CD4-positive, alpha-beta T cell treated with Interleukin-15 for 4 hours (primary cell): ENCODE results near the gene ALG14.
"Not testable (repeated sequence)": the region's sequence is repeated elsewhere in the genome, so short reads cannot be mapped to it uniquely, and the experiment has no call there.

ENCODE experiments used
- DNase-seq: peaks from one replicate; pipeline ENCODE4 v3.0.0-alpha.2; 2020; ENCODE audit warnings: low spot score

The ALG14 gene

DNA sequence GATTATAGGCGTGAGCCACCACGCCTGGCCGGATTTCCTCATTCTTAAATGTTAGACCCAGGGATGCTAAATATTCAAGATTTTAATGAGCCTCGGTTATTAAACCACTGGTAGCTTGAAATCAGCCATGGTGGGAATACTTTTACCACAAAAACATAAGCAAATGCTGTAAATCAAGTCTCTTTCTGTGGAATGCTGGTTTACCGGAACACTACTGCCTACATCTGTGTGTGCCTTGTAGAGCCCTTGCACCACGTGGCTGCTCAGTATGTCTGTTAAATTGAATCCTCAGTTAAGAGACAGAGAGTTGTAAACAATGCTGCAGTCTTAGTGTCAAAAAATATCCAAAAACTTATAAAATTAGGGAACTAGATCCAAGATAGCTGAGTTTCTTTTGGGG is 119.0 kb downstream of the ALG14 start:
- no peak for DNase-seq

DNA sequence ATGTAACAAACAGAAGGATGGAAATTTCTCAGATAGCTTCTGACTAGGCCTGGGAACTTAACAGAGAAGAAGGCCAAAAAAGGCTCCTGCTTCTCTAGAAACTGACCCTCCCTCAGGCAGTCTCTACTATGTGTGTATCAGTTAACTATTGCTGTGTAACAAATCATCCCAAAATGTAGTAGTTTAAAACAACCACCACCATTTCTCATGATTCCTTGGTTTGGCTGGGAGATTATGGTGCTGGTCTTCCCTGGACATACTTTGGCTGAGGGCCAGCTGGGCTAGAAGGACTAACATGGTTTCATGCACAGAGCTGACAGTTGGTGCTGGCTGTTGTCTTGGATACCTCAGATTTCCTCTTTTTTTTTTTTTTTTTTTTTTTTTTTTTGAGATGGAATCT is 119.6 kb downstream of the ALG14 start:
- no peak for DNase-seq

GRCh38 chr1:94952539-94952938 is 120.2 kb downstream of the ALG14 start:
- no peak for DNase-seq

GRCh38 chr1:94951509-94952208 is 121.1 kb downstream of the ALG14 start:
- no peak for DNase-seq

DNA sequence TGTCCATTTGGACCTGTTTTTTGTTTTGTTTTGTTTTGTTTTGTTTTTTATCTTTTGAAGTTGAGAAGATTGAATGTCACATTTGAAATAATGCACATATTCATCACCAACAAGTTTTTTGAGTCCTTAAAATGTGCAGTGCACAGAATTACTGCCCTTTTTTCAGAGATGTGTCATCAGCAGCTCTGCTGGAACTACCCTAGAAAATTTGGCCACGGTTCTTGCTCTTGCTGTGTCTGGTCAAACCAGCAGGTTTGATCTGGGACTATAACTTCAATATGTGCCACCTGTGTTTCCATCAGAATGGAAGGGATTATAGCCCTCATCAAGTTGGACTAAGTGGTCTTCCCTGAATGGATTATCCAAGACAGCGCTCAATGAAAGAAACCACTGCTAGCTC is 121.7 kb downstream of the ALG14 start:
- no peak for DNase-seq

GRCh38 chr1:94949681-94950661 is 122.8 kb downstream of the ALG14 start:
- no peak for DNase-seq

GRCh38 chr1:94947437-94947836 is 125.3 kb downstream of the ALG14 start:
- no peak for DNase-seq

DNA sequence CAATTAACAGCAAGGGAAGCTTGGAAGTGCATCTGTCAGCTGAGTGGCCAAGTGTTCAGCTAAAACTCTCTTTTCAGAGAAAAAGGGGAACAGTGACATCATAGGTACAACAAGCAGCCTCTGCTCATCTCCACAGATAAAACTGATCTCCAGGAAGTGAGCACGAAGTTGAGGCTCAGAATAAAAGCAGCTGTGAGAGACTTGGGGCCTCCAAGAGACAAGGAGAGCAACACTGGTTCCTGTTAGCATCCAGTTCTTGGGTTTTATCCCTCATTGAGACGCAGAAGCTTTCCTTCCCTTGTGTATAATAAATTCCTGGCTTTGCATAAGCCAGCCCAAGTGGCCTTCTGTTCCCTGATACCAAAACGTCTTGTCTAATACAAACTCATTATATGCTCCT is 125.9 kb downstream of the ALG14 start:
- DNase-seq, result no peak

- no peak for DNase-seq
Observed at GRCh38 chr1:94942171-94943128, 130.3 kb downstream of the ALG14 start.

DNA sequence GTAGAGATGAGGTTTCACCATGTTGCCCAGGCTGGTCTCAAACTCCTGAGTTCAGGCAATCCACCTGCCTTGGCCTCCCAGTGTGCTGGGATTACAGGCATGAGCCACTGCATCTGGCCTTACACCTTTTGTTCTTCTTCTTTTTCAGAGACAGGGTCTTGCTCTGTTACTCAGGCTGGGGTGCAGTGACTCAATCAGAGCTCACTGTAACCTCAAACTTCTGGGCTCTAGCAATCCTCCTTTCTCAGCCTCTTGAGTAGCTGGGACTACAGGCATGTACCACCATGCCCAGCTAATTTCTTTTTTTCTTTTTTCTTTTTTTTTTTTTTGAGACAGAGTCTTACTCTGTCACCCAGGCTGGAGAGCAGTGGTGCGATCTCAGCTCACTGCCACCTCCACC is 131.3 kb downstream of the ALG14 start:
- DNase-seq, result not testable (repeated sequence)

- DNase-seq, result no peak
Observed at GRCh38 chr1:94940738-94941137, 132.0 kb downstream of the ALG14 start.

DNA sequence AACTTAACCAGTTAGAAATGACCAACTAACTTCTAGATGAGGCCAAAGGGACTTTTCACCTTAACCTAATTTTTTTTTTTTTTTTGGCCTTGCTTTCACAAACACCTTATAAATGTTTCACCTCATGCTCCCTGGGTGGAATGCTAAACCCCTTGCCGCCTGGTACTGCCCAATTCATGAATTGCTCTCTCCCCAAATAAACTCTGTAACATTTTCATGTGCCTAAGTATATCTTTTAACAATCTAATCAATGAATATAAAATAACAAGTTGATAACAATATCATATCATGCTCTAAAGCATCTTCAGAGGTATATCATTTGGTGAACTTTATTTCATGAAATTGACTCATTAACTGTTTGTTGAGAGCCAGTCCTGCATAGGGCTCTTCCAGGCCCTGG is 134.9 kb downstream of the ALG14 start:
- DNase-seq, result no peak

GRCh38 chr1:94936861-94937620 is 135.7 kb downstream of the ALG14 start:
- no peak for DNase-seq

GRCh38 chr1:94935476-94935875 is 137.3 kb downstream of the ALG14 start:
- DNase-seq, result no peak

DNA sequence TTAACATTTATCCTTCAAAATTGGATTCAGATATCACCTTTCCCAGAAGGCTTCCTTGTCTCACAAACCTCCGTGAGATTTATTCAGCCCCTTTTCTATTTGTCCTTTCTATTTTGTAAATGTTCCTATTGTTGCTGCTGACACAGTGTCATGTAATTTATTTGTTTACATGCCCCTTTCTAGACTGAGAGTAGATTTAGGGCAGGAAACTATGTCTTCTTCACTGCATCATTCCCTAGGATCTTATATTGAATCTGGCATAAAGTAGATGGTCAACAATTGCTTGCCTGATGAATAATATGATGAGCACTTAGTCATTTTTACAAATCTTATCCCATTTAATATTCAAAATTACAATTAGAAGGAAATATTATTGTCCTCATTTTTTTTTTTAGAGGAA is 137.7 kb downstream of the ALG14 start:
- no peak for DNase-seq

DNA sequence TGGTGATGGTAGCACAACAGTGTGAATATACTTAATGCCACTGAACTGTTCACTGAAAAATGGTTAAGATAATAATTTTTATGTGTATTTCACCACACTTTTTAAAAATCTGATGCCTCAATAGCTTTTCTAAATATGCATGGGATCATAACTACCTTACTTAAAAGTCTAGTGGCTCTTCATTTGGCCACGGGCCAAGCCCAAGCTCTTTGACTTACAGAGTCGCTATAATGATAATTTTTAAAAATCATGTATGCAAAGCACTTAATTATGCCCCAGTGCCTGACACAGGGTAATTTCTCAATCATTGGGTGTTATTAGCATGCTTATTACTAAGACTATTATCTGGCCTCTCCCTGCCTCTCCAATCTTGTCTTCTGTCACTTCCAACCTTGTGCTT is 138.2 kb downstream of the ALG14 start:
- DNase-seq, result no peak

DNA sequence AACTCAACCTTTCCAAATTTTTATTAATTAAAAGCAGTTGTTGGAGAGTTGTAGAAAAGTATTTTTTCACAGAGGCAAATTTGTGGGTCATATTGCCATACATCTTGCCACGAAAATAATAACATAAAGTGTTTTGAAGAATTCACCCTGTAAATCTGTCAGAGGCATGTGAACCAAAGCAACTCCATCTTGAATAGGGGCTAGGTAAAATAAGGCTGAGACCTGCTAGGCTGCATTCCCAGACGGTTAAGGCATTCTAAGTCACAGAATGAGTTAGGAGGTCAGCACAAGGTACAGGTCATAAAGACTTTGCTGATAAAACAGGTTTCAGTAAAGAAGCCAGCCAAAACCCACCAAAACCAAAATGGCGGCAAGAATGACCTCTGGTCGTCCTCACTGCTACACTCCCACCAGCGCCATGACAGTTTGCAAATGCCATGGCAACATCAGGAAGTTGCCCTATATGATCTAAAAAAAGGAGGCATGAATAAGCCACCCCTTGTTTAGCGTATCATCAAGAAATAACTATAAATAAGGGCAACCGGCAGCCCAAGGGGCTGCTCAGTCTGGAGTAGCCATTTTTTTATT is 141.4 kb downstream of the ALG14 start:
- no peak for DNase-seq

- no peak for DNase-seq
Observed at GRCh38 chr1:94929351-94930217, 143.2 kb downstream of the ALG14 start.

DNA sequence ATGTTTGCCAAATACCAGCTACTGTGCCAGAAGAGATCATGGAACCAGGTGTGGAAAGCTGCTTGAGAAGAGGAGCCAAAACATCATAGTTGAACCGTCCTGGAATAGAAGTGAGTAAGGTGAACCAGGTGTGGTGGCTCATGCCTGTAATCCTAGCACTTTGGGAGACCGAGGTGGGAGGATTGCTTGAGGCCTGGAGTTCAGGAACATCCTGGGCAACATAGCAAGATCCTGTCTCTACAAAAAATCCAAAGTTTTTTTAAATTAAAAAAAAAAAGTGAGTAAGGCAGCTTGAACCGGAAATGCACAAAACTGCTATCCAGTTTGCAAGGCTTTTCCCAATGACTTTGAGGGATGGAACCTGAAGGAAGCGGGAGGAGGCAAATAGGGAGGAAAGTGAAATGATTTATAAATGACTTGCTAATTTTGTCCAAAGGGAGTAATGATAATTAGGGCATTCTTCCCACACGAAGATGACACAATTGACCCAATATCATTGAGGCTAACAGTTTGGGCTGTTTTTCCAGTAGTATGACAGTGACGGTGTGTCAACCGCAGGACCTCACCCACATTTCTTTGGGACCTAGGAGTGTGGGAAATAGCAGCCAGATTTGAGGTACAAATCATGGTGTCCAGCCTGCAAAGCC is 144.3 kb downstream of the ALG14 start:
- no peak for DNase-seq
